GM12872 (cell line): Measurements from ENCODE around the gene GREB1L.

Source experiments
- CTCF ChIP-seq: IDR thresholded peaks from 3 replicates; pipeline ENCODE4 v1.5.1; 2011; ENCODE audit warnings: low read depth, mild to moderate bottlenecking, low read length, moderate library complexity; ENCODE audit not compliant: insufficient read depth

Gene GREB1L

GRCh38 chr18:21441670-21442069 is 199.6 kb downstream of the GREB1L start:
- no peak for TF ChIP-seq CTCF

GRCh38 chr18:21443776-21444464 is 201.9 kb downstream of the GREB1L start:
- TF ChIP-seq CTCF: no peak

GRCh38 chr18:21444465-21445212 is 202.6 kb downstream of the GREB1L start:
- peak; percentile 71 for TF ChIP-seq CTCF

GRCh38 chr18:21448299-21448698 is 206.3 kb downstream of the GREB1L start:
- no peak for TF ChIP-seq CTCF

GRCh38 chr18:21449367-21450290 is 207.6 kb downstream of the GREB1L start:
- TF ChIP-seq CTCF: no peak

GRCh38 chr18:21450503-21450902 is 208.5 kb downstream of the GREB1L start:
- TF ChIP-seq CTCF: no peak

GRCh38 chr18:21450913-21451312 is 208.9 kb downstream of the GREB1L start:
- TF ChIP-seq CTCF: no peak
